Measurements from ENCODE around the gene MATCAP1.

Gene MATCAP1

GRCh38 chr16:67129422-67129821, 54.3 kb downstream of the MATCAP1 start:
- no peak for DNase-seq (ENCODE audit: low read depth, low spot score)

GRCh38 chr16:67128887-67129286, 54.9 kb downstream of the MATCAP1 start:
- DNase-seq (ENCODE audit: low read depth, low spot score), result no peak

- no peak for DNase-seq (ENCODE audit: low read depth, low spot score)
Measured at GRCh38 chr16:67128417-67128816, 55.3 kb downstream of the MATCAP1 start.

Measured in activated naive CD8-positive, alpha-beta T cell treated with anti-CD3 and anti-CD28 coated beads, Interleukin-2, amount 50 U/mL, for 16 hours (primary cell).